ENCODE data around the gene EBI3.
"Not testable (repeated sequence)": the region's sequence is repeated elsewhere in the genome, so short reads cannot be mapped to it uniquely, and the experiment has no call there.

GRCh38 chr19:4192537-4192936 lies 36.8 kb upstream of the EBI3 start:
- TF ChIP-seq POLR2AphosphoS5 (IDR thresholded peaks at IDR 0.05; ENCODE audit: borderline replicate concordance, low read depth, low read length); EZH2 (IDR thresholded peaks at IDR 0.05); FOXP2 (optimal IDR thresholded peaks at IDR 0.05; ENCODE audit: control extremely low read depth, extremely low read length, insufficient read depth): not testable (repeated sequence)

Data from SK-N-MC (cell line).